Peyer's patch (tissue), 4 donors: ENCODE data around the gene BCKDK.

Source experiments
- CTCF ChIP-seq, 6 experiments: fragments of 450-650 bp in 4 of 6; fragments of 200-600 bp in 2 of 6; sonication (generic) in 1 of 6; IDR thresholded peaks; one replicate each; pipeline ENCODE4 v1.5.1; 2017 to 2019; ENCODE audit warnings: antibody characterized with exemption in 6 of 6, mild to moderate bottlenecking in 3 of 6, moderate library complexity in 1 of 6
- POLR2A ChIP-seq, 2 donors: fragments of 450-650 bp; IDR thresholded peaks; one replicate each; pipeline ENCODE4 v1.5.1; 2017; ENCODE audit warnings: antibody characterized with exemption in 2 of 2, mild to moderate bottlenecking in 2 of 2, moderate library complexity in 2 of 2

- TF ChIP-seq CTCF (IDR thresholded peaks at IDR 0.05) (no peak), POLR2A (IDR thresholded peaks at IDR 0.05) (no peak)
Measured at GRCh38 chr16:31113121-31114120, 5.2 kb downstream of the BCKDK start.
